SJCRH30 (cell line): ENCODE measurements around the gene TUFT1. TPM values are rescaled to one million over a fixed set of nuclear protein-coding genes. Genes with fewer than 3 reads are reported as not detected.
"Not testable (repeated sequence)": the region's sequence is repeated elsewhere in the genome, so short reads cannot be mapped to it uniquely, and the experiment has no call there.

Source experiments
- DNase-seq, 2 experiments: peaks; one replicate each; pipeline ENCODE4 v3.0.0-alpha.2; 2015 to 2020
- H3K27ac ChIP-seq: fragments of 250-450 bp; sonication (Bioruptor Pico); 2 replicates; pipeline ENCODE4 v1.5.1; 2020; ENCODE audit warnings: mild to moderate bottlenecking, moderate library complexity
- H3K27me3 ChIP-seq: fragments of 250-450 bp; sonication (Bioruptor Pico); 2 replicates; pipeline ENCODE4 v1.5.1; 2020; ENCODE audit warnings: mild to moderate bottlenecking, moderate library complexity
- H3K36me3 ChIP-seq: fragments of 250-450 bp; sonication (Bioruptor Pico); 2 replicates; pipeline ENCODE4 v1.5.1; 2020; ENCODE audit warnings: mild to moderate bottlenecking, moderate library complexity
- H3K4me1 ChIP-seq: fragments of 250-450 bp; sonication (Bioruptor Pico); 2 replicates; pipeline ENCODE4 v1.5.1; 2020; ENCODE audit warnings: mild to moderate bottlenecking, moderate library complexity
- H3K4me3 ChIP-seq: fragments of 250-450 bp; sonication (Bioruptor Pico); 2 replicates; pipeline ENCODE4 v1.5.1; 2020; ENCODE audit warnings: mild to moderate bottlenecking, moderate library complexity
- H3K9me3 ChIP-seq: fragments of 250-450 bp; sonication (Bioruptor Pico); replicated peaks from 2 replicates; pipeline ENCODE4 v1.5.1; 2020; ENCODE audit warnings: mild to moderate bottlenecking, moderate library complexity
- total RNA-seq: library from RNA; depleted of rRNA; stranded (reverse); fragments of >200 nt; shearing (Covaris generic); gene quantifications from 2 replicates; pipeline ENCODE4 v1.2.3, GENCODE V29; 2014

TUFT1 gene
- total RNA-seq, 1 experiment from 2014 or later: 8.1 TPM

- Histone ChIP-seq H3K27me3 (no peaks in the 10 kb centered on the region), H3K4me3 (no peak overlapping the region), H3K27ac (no peak overlapping the region), H3K36me3 (no peaks in the 10 kb centered on the region), H3K9me3 (no peaks in the 10 kb centered on the region), H3K4me1 (no peaks in the 10 kb centered on the region)
- DNase-seq: no peak
Observed at GRCh38 chr1:151596166-151596953, 56.3 kb downstream of the TUFT1 start.

DNA sequence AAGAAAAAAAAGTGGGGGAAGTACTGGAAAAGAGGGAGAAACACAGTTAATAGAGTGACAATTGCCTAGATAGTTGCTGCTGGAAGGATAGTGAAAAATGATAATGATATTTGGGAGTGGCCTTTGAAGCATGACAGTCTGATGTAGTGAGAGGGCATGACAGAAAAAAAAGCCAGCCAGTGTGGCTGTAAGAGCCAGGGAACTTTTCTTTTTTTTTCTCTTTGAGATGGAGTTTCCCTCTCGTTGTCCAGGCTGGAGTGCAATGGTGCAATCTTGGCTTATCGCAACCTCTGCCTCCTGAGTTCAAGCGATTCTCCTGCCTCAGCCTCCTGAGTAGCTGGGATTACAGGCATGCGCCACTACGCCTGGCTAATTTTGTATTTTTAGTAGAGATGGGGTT, 62.4 kb downstream of the TUFT1 start:
- H3K4me3 ChIP-seq, H3K9me3 ChIP-seq, H3K4me1 ChIP-seq, H3K27me3 ChIP-seq, H3K36me3 ChIP-seq, DNase-seq, H3K27ac ChIP-seq: not testable (repeated sequence)

- no peaks in the 10 kb centered on the region for H3K36me3 ChIP-seq
- no peak overlapping the region for H3K4me3 ChIP-seq
- no peak for DNase-seq
- no peaks in the 10 kb centered on the region for H3K4me1 ChIP-seq
- no peak overlapping the region for H3K27ac ChIP-seq
- no peaks in the 10 kb centered on the region for H3K9me3 ChIP-seq
- H3K27me3 ChIP-seq: no peaks in the 10 kb centered on the region
Observed at GRCh38 chr1:151604291-151604690, 64.2 kb downstream of the TUFT1 start.

DNA sequence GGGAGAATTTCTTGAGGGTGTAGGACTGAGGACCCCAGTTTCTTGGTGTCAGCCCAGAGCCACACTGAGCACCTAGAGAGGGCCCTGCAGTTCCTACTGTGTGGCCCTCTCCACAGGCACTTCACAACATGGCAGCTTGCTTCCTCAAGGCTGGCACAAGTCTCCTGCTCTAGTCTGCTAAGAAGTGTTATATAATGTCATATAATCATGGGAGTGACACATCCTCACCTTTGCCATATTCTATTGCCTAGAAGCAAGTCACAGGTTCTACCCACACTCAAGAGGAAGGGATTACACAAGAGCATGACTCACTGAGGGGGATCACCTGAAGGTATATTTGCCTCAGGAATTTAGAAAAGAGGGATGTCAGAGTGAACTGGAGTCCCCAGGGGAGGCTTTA, 66.3 kb downstream of the TUFT1 start:
- no peak for DNase-seq
- no peak overlapping the region for H3K4me3 ChIP-seq
- H3K36me3 ChIP-seq: no peaks in the 10 kb centered on the region
- H3K9me3 ChIP-seq: no peaks in the 10 kb centered on the region
- H3K27ac ChIP-seq: no peak overlapping the region
- H3K4me1 ChIP-seq: peaks cover 4% of the 10 kb centered on the region
- H3K27me3 ChIP-seq: no peaks in the 10 kb centered on the region

DNA sequence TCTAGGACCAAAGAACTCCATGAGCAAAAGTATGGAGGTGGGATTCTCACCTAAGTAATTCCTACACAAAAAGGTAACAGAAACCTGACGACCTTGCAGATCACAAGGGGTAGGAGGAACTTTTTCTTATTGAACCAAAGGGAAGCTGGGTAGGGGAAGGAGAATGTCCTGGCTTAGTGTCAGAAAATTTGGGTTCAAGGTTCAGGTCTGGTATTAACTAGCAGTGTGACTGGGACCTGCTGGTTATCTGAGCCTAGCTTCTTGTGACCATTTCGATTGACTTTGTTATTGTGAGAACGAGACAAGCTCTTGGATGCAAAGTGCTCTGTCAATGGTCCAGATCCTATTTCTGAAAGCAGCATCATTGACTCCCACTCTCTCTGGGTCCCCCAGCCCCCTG, 66.7 kb downstream of the TUFT1 start:
- Histone ChIP-seq H3K9me3 (no peaks in the 10 kb centered on the region), H3K4me3 (no peak overlapping the region), H3K27me3 (no peaks in the 10 kb centered on the region), H3K4me1 (peaks cover 5% of the 10 kb centered on the region), H3K27ac (no peak overlapping the region), H3K36me3 (no peaks in the 10 kb centered on the region)
- no peak for DNase-seq

- Histone ChIP-seq H3K4me1 (peaks cover 10% of the 10 kb centered on the region), H3K36me3 (no peaks in the 10 kb centered on the region), H3K4me3 (no peak overlapping the region), H3K27me3 (no peaks in the 10 kb centered on the region), H3K27ac (no peak overlapping the region), H3K9me3 (no peaks in the 10 kb centered on the region)
- no peak for DNase-seq
Observed at GRCh38 chr1:151610142-151610541, 70.0 kb downstream of the TUFT1 start.

DNA sequence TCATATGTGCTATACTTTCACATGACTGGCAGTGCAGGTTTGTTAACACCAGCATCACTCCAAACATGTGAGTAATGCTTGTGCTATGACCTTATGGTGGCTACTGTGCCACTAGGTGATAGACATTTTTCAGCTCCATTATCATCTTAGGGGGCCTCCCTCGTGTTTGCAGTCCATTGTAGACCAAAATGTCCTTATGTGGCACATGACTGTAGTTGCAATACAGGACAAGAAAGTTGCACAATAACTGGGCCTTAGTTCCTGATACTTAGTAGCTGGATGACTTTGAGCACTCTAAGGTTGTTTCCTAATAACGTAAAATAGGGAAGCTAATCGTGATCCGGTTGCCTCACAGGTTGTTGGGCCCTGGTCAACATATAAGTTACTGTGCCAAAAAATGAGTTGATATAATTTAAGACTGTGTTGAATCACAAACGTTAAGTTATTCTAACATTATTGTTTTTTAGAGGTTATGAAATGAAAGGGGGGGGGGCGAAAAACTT, 71.2 kb downstream of the TUFT1 start:
- Histone ChIP-seq H3K9me3 (no peaks in the 10 kb centered on the region), H3K4me1 (peaks cover 10% of the 10 kb centered on the region), H3K27ac (peak overlapping the region; percentile 73), H3K36me3 (no peaks in the 10 kb centered on the region), H3K27me3 (no peaks in the 10 kb centered on the region), H3K4me3 (peak overlapping the region; percentile 90)
- peak in 1 of 2 experiments; percentile 24 for DNase-seq

DNA sequence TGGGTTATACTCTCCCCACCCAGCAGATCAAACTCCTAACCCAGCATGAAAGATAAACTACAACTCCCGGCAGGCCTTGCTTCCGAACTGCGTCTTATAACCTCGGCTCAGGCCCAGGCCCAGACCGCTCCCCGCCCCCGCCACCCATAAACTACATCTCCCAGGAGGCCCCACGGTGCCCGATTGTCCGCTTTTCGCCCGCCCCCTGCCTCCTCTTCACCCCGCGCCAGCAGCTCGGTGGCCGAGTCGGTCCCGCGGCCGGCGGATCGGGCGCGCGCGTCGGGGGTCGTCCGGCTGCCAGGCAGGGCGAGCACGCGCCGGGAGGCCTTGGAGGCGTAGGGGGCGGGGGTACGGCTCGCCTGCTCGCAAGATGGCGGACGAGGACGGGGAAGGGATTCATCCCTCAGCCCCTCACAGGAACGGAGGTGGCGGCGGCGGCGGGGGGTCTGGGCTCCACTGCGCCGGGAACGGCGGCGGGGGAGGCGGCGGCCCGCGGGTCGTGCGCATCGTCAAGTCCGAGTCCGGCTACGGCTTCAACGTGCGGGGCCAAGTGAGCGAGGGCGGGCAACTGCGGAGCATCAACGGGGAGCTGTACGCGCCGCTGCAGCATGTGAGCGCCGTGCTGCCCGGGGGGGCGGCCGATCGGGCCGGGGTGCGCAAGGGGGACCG, 71.9 kb downstream of the TUFT1 start, which contains the start of gene SNX27:
SNX27 (plus strand) TSS at position 219 of the 669 bp plus-strand sequence; CDS start at position 371, 152 bp downstream.
- Histone ChIP-seq H3K4me3 (peak within 1 kb of the TSS; percentile 90), H3K36me3 (no peaks in the 10 kb centered on the region), H3K9me3 (no peaks in the 10 kb centered on the region), H3K4me1 (peaks cover 10% of the 10 kb centered on the region), H3K27me3 (no peaks in the 10 kb centered on the region), H3K27ac (peak within 1 kb of the TSS; percentile 73)
- peak; percentile 93 to 95 for DNase-seq

DNA sequence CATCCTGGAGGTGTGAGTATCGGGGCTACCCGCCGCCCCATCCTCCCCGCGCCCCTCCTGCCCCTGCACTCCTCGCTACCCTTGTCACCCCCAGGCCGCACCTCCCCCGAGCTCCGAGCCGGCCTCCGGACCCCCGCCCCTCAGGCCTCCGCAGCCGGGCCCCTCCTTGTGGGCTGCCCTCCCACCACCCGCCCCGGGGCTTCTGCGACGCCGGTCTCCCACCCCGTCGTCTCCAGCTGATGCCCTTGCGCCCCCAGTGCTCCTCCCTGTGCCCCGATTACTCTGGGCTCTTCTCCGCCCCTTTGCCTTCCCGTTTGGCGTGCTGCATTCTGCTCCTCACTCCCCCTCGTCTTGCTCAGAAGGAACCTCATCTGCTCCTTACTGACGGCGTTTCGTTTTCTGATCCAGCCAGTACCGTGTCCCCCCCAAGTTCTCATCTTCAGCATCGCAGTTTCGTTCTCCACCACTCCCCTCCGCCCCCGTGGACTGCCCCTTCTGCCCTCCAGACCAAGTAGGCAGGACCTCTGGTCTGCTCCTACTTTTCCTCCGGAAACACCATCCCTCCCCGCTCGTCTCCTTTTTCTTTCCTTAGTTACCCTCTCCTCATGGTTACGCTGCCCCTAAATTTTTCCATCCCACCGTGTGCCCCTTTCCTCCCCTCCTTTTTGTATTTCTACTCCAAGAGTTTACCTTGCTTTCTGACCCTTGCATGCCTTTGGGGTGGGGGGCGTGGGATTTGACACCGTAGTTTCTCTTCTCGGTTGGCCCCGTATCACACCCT, 72.6 kb downstream of the TUFT1 start:
- Histone ChIP-seq H3K36me3 (no peaks in the 10 kb centered on the region), H3K4me1 (peaks cover 10% of the 10 kb centered on the region), H3K4me3 (peak overlapping the region; percentile 90), H3K27ac (peak overlapping the region; percentile 73), H3K27me3 (no peaks in the 10 kb centered on the region), H3K9me3 (no peaks in the 10 kb centered on the region)
- peak; percentile 29 to 46 for DNase-seq

GRCh38 chr1:151613282-151613780, 73.2 kb downstream of the TUFT1 start:
- DNase-seq: no peak
- Histone ChIP-seq H3K27me3 (no peaks in the 10 kb centered on the region), H3K36me3 (no peaks in the 10 kb centered on the region), H3K27ac (no peak overlapping the region; the same call in 1 of the 2 replicates), H3K4me3 (peak overlapping the region; percentile 90), H3K9me3 (no peaks in the 10 kb centered on the region), H3K4me1 (peaks cover 10% of the 10 kb centered on the region)

GRCh38 chr1:151615711-151616504, 75.8 kb downstream of the TUFT1 start:
- H3K27me3 ChIP-seq: no peaks in the 10 kb centered on the region
- no peak overlapping the region for H3K4me3 ChIP-seq
- DNase-seq: no peak
- peaks cover 10% of the 10 kb centered on the region for H3K4me1 ChIP-seq
- H3K9me3 ChIP-seq: no peaks in the 10 kb centered on the region
- no peak overlapping the region for H3K27ac ChIP-seq
- no peaks in the 10 kb centered on the region for H3K36me3 ChIP-seq

- Histone ChIP-seq H3K4me3 (no peak overlapping the region), H3K36me3 (no peaks in the 10 kb centered on the region), H3K27ac (no peak overlapping the region), H3K27me3 (no peaks in the 10 kb centered on the region), H3K4me1 (peaks cover 4% of the 10 kb centered on the region), H3K9me3 (no peaks in the 10 kb centered on the region)
- no peak for DNase-seq
Observed at GRCh38 chr1:151616505-151616849, 76.4 kb downstream of the TUFT1 start.

DNA sequence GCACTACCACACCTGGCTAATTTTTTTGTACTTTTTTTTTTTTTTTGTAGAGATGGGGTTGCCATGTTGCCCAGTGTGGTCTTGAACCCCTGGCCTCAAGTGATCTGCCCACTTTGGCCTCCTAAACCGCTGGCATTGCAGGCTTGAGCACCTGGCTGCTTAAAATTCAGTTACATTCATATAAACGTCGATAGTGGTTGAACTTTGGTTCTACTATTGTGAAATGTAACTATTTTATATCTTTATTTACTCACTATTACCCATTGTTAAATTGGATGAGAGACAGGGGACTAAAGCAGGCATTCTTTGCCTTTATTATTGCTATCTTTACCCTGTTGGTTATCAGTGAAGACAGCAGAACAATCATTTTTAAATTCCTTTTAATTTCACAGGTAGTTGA, 77.9 kb downstream of the TUFT1 start:
- Histone ChIP-seq H3K36me3 (no peaks in the 10 kb centered on the region), H3K27ac (no peak overlapping the region), H3K4me1 (peaks cover 4% of the 10 kb centered on the region), H3K4me3 (no peak overlapping the region), H3K9me3 (no peaks in the 10 kb centered on the region), H3K27me3 (no peaks in the 10 kb centered on the region)
- DNase-seq: no peak

DNA sequence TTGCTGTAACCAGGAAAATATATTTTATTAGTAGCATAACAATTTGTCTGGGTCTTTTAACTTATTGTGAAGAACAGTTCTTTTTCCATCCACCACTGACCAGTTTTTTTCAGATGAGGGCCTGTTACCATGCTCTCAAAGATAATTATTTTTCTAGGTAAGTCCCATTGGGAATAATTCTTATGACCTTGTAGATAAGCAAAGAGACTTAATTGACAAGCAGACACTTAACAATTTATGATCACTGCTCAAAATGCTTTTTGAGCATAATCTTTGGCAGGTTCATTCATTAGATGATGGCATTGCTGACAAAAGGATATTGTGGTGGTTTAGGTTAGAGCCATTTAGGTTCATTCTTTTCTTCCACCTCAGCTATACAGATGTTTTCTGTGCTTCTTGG, 78.4 kb downstream of the TUFT1 start:
- Histone ChIP-seq H3K4me3 (no peak overlapping the region), H3K27ac (no peak overlapping the region), H3K36me3 (no peaks in the 10 kb centered on the region), H3K27me3 (no peaks in the 10 kb centered on the region), H3K9me3 (no peaks in the 10 kb centered on the region), H3K4me1 (peaks cover 1% of the 10 kb centered on the region)
- DNase-seq: no peak
